A673 (cell line): ENCODE results near the gene EPS8. TPM values are rescaled to one million over a fixed set of nuclear protein-coding genes. Genes with fewer than 3 reads are reported as not detected.

Experiments used
- BruUV-seq: library from RNA; stranded (reverse); fragments of 400-500 nt; replicated peaks from 2 replicates; lab custom pipeline; 2021; lab: Mats Ljungman, UMichigan
- CTCF ChIA-PET: fragments of 300-600 bp; sonication (Branson Sonifier 250); formaldehyde crosslinking; loops from one replicate; lab custom pipeline; 2022; ENCODE audit warnings: antibody characterized with exemption; lab: Charles Lee
- POLR2A ChIA-PET: fragments of 300-600 bp; sonication (Branson Sonifier 250); formaldehyde crosslinking; loops from one replicate; lab custom pipeline; 2022; ENCODE audit warnings: antibody characterized with exemption; ENCODE audit not compliant: low non-redundant PET; lab: Charles Lee
- DNase-seq: peaks from one replicate; pipeline ENCODE4 v3.0.0-alpha.2; 2015; ENCODE audit warnings: low spot score
- H3K27ac ChIP-seq: fragments of 200-600 bp; sonication (generic); 2 replicates; pipeline ENCODE4 v1.5.1; 2016; ENCODE audit warnings: mixed run types, low read depth, mild to moderate bottlenecking, mixed read lengths, antibody characterized with exemption, low read length; ENCODE audit not compliant: poor library complexity, severe bottlenecking
- H3K27me3 ChIP-seq: fragments of 200-600 bp; sonication (generic); replicated peaks from 2 replicates; pipeline ENCODE4 v1.6.1; 2017; ENCODE audit warnings: mixed run types, low read depth, mild to moderate bottlenecking, mixed read lengths, antibody characterized with exemption, low read length; ENCODE audit not compliant: insufficient read depth, poor library complexity
- H3K36me3 ChIP-seq: fragments of 200-600 bp; sonication (generic); 2 replicates; pipeline ENCODE4 v1.6.1; 2016; ENCODE audit warnings: mixed run types, mild to moderate bottlenecking, mixed read lengths, antibody characterized with exemption, low read length; ENCODE audit not compliant: insufficient read depth, poor library complexity, severe bottlenecking
- H3K4me1 ChIP-seq: fragments of 200-600 bp; sonication (generic); 2 replicates; pipeline ENCODE4 v1.6.1; 2017; ENCODE audit warnings: mixed run types, mild to moderate bottlenecking, mixed read lengths, antibody characterized with exemption, low read length; ENCODE audit not compliant: insufficient read depth, poor library complexity, severe bottlenecking
- H3K4me3 ChIP-seq: fragments of 200-600 bp; sonication (generic); 2 replicates; pipeline ENCODE4 v1.5.1; 2016; ENCODE audit warnings: low read depth, mixed run types, mild to moderate bottlenecking, mixed read lengths, low read length; ENCODE audit not compliant: poor library complexity, severe bottlenecking
- H3K9me3 ChIP-seq: fragments of 200-600 bp; sonication (generic); 2 replicates; pipeline ENCODE4 v1.6.1; 2016; ENCODE audit warnings: mixed run types, low read depth, mild to moderate bottlenecking, mixed read lengths, antibody characterized with exemption, low read length; ENCODE audit not compliant: poor library complexity, severe bottlenecking
- EZH2 ChIP-seq: fragments of 200-600 bp; sonication (generic); IDR thresholded peaks from 2 replicates; pipeline ENCODE4 v1.6.1; 2017; ENCODE audit warnings: borderline replicate concordance, low read depth, mild to moderate bottlenecking, mixed read lengths, antibody characterized with exemption, low read length; ENCODE audit not compliant: poor library complexity, severe bottlenecking
- intact Hi-C: fragments of 100-400 bp; cut with micrococcal nuclease; formaldehyde crosslinking; loops from one replicate; pipeline ENCODE4 v1.10.0; 2022; ENCODE audit not compliant: unreplicated experiment
- total RNA-seq: library from RNA; stranded (reverse); gene quantifications from 2 replicates; pipeline ENCODE4 v1.2.3, GENCODE V29; 2021
- TF ChIP-seq, protein P1 (sequence below): fragments of 300-800, 200-600 bp; sonication (generic); conservative IDR thresholded peaks from 2 replicates; pipeline ENCODE4 v1.5.1; 2017; ENCODE audit warnings: low read depth, mild to moderate bottlenecking, antibody characterized with exemption, low read length, moderate library complexity, mixed read lengths

Gene EPS8
- total RNA-seq, 1 experiment from 2014 or later = 14.0 TPM

GRCh38 chr12:15608941-15609340 is 180.2 kb downstream of the EPS8 start:
- ChIA-PET CTCF (no interaction called here), POLR2A (no interaction called here)
- TF ChIP-seq EZH2 = no peak
- TF ChIP-seq, protein P1, sequence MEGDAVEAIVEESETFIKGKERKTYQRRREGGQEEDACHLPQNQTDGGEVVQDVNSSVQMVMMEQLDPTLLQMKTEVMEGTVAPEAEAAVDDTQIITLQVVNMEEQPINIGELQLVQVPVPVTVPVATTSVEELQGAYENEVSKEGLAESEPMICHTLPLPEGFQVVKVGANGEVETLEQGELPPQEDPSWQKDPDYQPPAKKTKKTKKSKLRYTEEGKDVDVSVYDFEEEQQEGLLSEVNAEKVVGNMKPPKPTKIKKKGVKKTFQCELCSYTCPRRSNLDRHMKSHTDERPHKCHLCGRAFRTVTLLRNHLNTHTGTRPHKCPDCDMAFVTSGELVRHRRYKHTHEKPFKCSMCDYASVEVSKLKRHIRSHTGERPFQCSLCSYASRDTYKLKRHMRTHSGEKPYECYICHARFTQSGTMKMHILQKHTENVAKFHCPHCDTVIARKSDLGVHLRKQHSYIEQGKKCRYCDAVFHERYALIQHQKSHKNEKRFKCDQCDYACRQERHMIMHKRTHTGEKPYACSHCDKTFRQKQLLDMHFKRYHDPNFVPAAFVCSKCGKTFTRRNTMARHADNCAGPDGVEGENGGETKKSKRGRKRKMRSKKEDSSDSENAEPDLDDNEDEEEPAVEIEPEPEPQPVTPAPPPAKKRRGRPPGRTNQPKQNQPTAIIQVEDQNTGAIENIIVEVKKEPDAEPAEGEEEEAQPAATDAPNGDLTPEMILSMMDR = no peak
- H3K36me3 ChIP-seq = no peaks in the 10 kb centered on the region
- no peaks in the 10 kb centered on the region for H3K27me3 ChIP-seq
- intact Hi-C loops = no loop called here
- H3K4me3 ChIP-seq = no peak overlapping the region
- H3K27ac ChIP-seq = no peak overlapping the region
- H3K9me3 ChIP-seq = peaks cover 5% of the 10 kb centered on the region
- no peak for DNase-seq
- no TSS peak for BruUV-seq
- H3K4me1 ChIP-seq = peaks cover 2% of the 10 kb centered on the region

GRCh38 chr12:15608406-15608805 is 180.8 kb downstream of the EPS8 start:
- Histone ChIP-seq H3K9me3 (peaks cover 5% of the 10 kb centered on the region), H3K27ac (no peak overlapping the region), H3K36me3 (no peaks in the 10 kb centered on the region), H3K4me3 (no peak overlapping the region), H3K4me1 (peaks cover 7% of the 10 kb centered on the region), H3K27me3 (no peaks in the 10 kb centered on the region)
- no peak for TF ChIP-seq EZH2
- TF ChIP-seq, protein P1 = no peak
- CTCF ChIA-PET = no interaction called here
- BruUV-seq = no TSS peak
- intact Hi-C loops = no loop called here
- POLR2A ChIA-PET = no interaction called here
- DNase-seq = no peak

- H3K27ac ChIP-seq = no peak overlapping the region
- intact Hi-C loops = no loop called here
- no peaks in the 10 kb centered on the region for H3K9me3 ChIP-seq
- no peaks in the 10 kb centered on the region for H3K27me3 ChIP-seq
- H3K4me3 ChIP-seq = no peak overlapping the region
- no peaks in the 10 kb centered on the region for H3K36me3 ChIP-seq
- no peak for DNase-seq
- no TSS peak for BruUV-seq
- CTCF ChIA-PET = no interaction called here
- POLR2A ChIA-PET = no interaction called here
- peaks cover 11% of the 10 kb centered on the region for H3K4me1 ChIP-seq
- no peak for TF ChIP-seq EZH2
- TF ChIP-seq, protein P1 = no peak
These were observed 183.2 kb downstream of the EPS8 start for GRCh38 chr12:15605881-15606590.
